Stimulated activated CD4-positive, alpha-beta T cell treated with anti-CD3 and anti-CD28 coated beads, Interleukin-2, amount 100 ng/mL, for 4 hours (primary cell): ENCODE measurements around the gene LHFPL6.

Source experiments
- DNase-seq: peaks from one replicate; pipeline ENCODE4 v3.0.0-alpha.2; 2020; ENCODE audit warnings: low read depth

The LHFPL6 gene

DNA sequence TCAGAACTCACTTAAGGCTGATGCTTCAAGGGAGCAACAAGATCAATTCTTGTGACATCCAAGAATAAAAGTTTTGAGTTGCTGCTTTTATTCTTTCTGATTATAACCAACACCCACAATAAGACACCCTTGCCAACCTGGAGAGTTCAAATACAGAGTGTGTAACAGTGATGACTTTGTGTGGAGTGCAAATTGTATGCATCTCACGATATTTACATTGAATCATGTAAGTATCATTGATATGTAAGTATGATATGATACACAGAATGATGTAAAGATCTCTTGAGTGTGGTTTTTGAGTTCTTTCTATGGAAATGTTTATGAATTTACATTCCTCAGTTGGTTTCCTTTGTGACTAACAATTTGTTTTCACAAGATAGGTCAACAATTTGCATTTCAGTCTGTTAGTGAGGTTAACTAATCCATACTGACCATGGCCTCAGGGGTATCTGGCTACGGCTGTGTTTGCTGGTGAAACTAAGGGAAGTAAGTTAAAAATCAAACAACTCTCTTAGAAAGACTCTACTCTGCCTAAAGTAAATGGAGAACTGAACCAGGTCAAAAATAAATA, 12.4 kb downstream of the LHFPL6 start:
- DNase-seq = no peak

DNA sequence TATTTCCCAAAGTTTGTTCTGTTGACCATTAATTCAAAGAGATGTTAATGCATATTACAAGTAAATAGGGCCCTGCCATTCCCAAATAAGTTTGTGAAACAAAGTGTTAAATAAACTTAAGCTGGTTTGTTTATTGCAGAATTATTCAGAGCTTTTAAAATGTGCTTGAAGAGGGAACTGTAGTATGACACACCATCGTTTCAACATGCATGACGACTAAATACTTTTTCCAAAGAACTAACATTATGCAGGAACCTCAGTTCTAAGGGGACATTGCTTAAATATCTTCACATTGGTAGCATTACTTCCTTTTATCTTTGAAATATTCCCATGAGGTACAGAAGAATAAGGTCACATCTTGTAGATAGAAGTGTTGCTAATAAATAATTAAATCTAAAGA, 14.6 kb downstream of the LHFPL6 start:
- no peak for DNase-seq

DNA sequence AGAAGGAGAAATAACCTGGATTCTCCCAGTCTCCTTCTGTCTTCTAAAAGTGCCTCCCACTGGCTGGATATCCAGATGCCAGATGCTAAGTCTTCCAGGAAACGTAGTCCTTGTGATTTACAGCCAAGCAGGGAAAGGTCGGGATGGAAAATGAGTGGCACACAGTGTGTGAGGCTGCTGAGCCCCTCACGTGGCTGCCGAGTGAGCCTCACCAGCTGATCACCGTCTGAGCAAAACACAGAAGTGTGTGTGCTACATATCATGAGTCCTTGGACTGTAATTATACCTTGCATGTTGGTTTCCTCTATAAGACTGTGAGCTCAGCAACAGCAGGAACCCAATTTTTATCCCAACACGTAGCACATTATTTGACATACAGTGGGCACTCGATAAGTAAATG, 15.1 kb downstream of the LHFPL6 start:
- DNase-seq = no peak

DNA sequence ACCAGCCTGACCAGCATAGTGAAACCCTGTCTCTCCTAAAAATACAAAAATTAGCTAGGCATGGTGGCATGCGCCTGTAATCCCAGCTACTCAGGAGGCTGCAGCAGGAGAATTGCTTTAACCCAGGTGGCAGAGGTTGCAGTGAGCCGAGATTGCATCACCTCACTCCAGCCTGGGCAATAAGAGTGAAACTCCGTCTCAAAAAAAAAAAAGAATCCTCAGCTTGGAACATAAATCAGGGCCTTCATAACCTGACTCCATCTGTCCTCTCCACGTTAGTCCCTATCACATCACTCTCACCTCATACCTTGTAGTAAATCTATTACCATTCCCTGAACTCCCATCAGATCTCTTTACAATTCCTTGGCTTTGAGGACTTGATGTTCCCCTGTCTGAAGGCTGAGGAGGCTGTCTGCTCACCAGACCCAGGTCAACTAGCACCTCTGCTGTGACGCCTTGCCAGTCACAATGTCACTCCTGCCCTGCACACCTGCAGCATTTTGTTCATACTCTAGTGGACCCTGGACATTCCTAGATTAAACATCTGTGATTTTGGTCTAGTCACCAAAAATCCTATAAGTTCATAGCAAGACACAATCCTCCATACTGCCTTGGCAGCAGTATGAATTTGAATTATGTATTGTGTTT, 15.9 kb downstream of the LHFPL6 start:
- DNase-seq = no peak

DNA sequence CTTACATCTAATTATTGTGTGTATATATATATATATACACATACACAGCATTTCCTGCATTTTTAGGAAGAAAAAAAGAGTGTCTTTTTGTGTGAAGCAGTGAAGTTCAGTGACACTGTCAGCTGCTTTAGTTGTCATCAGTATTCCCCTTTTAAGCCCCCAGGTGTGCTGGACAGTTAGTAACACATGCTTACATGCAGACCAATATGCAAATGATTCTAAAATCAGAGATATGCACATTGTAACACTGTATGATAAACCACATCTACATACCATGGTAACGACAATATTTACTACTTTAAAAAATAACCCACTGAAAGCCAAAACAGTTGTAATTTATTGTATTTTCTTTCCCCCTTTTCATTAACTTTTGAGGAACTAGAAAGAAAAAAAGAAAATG, 16.8 kb downstream of the LHFPL6 start:
- DNase-seq = no peak

DNA sequence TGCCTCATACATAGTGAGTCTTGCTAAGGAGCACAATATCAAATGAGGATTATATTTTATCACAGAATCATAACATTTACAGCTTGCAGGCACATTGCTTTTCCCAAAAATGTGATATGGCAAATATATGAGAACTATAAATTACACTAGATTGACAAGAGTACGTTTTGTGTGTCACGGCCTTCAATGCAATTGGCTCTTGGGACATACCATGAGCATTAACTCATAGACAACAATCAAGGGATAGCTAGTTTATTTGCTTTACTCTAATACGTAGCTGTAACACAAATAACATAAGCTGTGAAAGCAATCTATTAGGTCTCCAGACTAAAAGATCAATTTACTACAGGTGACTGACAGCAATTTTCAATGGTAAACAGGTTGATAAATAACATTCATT, 17.8 kb downstream of the LHFPL6 start:
- DNase-seq = no peak

DNA sequence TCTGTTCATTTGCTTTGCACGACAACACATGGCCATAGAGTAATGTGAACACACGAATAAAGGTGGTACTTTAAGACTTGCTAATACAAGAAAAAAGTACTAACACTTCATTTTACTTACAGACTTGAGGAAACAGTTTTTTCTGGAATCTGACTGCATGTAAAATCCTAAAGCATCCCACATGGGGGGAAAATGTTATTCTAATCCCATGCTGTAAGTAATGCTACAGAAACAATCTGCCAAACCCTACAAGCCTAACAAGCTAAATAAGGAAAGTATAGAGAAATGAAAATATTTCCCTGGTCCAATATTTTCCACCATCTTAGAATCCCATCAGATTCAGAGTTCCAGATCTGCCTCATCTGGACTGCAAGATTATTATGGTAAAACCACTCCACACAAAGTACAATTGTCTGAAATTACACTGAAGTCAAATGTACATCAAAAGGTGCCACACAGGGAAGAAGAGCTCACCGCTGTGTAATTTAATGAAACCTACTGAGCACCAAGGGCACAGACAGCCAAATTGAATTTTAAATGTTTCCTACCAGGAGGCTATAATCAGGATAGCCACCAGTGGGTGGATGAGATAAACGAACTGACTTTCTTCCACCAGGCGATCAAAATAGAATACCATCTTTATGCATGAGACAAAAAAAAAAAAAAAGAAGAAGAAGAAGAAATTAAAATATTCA, 22.0 kb downstream of the LHFPL6 start:
- no peak for DNase-seq

DNA sequence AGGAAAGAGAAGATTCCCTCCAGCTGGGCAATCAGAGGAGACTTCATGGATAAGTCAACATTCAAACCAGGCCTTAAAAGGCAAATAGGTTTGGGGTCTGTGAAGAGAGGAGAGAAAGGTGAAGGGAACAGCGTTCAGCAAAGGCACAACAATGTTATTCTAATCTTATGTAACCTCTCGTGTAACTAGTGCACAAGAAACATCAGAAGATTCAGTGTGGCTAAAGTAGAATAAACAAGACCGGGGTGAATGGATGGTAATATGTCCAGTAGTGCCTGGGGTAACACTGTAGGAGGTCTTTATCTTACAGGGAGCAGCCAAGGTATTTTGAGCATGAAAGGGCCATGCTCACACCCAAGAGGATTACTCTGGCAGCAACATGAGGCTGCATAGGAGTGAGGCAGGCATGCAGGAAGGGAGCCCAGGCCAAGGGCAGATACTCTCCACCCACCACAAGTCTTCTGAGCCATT, 24.1 kb downstream of the LHFPL6 start:
- DNase-seq = no peak

DNA sequence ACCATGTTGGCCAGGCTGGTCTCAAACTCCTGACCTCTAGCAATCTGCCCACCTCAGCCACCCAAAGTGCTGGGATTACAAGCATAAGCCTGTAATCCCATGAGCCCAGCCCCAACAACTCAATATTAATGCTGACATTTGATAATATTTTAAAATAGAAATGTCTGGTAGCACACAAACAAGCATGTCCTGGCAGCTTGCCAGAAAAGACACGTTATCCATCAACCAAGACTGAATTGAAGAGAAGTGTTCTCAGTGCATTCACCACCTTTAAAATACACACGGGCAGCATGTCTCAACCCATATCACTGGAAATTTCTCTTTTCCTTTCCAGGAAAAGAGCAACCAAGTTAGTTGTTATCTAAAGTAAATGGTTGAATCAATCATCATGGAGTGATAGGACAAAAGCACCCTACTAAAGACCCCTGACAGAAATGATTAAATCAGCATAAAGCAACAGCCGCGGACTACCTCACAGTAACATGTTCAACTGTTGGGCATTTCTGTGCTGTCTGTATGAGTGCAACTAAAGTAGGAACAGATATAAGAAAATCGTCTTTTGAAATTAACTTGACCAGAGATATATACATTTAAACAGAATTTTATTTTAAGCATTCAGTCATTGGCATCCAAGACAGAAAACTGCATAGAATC, 25.0 kb downstream of the LHFPL6 start:
- no peak for DNase-seq

DNA sequence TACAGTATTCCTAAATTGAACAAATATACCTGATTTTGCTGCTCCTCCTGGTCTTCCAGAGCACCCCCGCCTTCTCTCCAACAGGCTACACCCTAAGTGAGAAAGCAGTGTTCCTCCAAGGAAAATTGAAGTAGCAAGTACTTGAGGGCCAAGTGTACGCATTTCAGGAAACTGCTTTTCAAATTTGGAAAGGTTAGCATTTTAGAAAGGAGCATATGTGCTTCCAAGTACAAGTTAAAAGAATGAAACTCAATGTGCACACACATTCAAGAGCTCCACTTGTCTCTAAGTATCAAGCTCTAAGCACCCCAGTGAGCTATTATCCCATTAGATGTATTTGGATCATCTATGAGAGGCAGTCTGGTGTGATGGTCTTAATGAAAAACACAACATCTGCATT, 25.8 kb downstream of the LHFPL6 start:
- DNase-seq = no peak

DNA sequence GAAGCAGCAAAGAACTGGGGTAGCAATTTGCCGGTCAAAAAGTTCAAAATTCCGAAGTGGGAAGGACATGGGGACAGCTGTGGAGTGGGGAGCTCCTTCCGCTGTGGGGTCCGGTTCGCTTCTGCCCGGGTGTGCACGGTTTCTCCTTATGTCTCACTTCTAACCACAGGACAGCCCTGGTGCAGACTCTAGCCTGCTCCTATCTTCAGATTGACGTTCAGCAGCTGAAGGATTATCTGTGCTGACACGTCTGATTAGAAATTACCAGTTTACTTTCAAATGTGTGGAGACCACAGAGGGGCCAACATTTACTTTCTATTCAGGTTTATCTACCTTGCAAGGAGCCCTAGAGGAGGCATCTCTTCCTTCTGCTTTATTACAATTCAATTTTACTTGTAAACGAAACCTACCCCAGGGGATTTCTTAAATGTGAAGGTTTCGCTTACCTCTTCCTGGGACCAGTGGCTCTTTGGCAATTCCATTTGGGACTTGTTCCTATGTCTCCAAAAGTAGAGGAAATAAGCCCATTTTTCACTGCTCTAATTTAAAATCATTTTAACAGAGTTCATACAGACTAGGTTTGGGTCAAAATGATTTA, 27.3 kb downstream of the LHFPL6 start:
- DNase-seq = no peak

DNA sequence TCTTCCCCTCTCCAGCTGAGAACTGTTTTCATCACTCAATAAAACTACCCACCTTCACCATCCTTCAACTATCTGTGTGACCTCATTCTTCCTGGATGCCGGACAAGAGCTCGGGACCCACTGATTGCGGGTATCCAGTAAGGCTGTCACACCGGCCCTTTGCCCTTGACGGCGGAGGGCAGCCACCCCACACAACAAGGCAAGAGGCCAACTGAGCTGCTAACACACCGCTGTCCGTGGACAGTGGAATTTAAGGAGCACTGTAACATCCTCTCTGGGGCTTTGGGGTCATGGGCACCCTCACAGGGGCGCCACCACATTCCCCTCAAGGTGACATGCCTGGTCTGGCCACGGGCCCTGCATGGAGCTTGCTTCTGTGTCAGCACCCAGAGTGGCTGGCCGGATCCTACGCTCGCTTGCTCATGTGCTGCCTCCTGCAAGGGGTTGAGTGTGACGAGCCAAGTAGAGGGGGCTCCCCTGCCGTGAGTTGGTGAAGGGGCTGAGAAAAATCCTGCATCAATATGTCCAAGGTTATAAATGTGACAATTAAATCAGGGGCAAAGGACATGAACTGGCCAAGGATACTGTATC, 31.4 kb downstream of the LHFPL6 start:
- DNase-seq = no peak

DNA sequence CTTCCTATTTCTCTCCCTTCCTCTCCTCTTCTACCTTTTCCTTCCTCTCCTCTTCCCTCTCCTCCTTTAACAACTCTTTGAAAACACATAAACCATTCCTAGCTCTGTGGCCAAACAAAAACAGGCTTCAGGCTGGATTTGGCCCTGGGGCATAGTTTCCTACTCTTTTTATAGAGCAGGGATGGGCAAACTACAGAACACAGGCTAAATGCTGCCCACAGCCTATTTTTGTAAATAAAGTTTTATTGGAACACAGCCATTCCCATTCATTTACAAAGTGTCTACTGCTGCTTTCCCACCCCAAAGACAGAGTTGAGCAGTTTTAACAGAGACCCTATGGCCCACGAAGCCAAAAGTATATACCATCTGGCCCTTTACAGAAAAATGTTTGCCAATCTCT, 35.4 kb downstream of the LHFPL6 start:
- DNase-seq = no peak

DNA sequence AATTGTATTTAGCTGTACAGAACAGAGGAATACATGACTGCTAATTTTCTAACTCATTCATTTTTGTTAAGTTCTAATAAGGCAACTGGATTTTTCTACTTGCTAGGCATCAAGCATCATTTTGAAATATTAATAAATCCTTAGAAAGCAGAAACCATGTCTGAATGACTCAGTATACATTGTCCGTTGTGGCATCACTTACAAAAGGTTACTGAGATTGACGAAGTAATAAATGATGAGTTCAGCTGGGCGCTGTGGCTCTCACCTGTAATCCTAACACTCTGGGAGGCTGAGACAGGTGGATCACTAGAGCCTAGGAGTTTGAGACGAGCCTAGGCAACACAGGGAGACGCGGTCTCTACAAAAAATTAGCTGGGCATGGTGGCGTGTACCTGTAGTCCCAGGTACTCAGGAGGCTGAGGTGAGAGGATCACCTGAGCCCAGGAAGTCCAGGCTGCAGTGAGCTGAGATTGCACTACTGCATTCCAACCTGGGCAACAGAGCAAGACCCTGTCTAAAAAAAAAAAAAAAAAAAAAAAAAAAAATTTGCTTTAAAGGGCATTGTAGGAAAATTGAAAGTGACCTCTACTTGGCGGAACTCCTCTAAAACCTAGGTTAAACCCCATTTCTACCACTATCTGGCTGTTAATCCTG, 36.6 kb downstream of the LHFPL6 start:
- DNase-seq = no peak

DNA sequence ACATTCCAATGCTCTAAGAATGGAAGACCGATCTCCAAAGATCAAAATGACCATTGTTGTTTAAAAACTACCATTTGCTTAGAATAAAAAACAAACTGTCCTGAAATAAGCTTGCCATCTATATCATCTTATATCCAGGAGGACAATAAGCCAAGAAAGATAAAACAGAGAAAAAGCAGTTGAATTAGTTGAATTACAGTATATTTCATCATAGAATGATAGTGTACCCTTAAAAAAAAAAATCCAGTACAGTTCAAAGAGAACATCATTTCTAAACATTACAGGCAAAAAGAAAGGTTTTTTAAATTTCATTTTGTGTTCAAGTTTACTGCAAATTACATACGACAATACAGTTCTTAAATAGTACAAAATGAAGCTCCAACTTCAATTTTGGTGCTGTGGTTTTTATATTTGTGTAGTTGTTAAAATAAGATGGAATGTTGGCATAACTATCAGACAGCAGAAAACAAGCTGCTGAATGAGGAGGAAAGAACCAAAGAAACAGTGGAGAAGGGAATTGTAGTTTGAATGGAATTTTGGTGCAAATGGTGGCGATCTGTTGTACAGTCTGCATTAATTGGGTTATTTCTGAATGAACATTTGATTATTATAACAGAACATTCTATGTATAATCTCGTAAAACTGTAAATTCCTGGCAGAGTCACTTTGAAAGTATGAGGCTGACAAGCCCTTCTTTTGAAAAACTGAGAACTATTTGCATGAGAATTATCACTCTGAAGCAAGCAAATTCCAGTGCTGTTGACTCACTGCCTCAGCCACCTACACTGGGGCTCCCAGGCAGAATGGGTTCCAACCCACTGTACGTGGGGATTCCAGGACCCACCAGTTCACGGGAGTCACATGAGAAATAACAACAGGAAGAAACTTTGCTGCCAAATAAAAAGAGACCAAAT, 37.7 kb downstream of the LHFPL6 start:
- DNase-seq = no peak

DNA sequence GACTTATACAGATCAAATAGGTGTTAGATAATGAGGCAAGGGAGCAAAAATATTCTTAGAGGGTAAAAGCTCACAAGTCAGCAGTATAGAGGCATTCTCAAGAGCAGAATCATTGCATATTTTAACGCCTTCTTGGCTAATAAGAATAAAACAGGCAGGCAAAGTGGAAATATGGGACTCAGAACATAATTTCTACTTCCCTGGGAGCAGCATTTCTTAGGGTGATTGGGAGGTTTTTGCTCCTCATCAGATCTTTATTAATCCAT, 39.6 kb downstream of the LHFPL6 start:
- no peak for DNase-seq

DNA sequence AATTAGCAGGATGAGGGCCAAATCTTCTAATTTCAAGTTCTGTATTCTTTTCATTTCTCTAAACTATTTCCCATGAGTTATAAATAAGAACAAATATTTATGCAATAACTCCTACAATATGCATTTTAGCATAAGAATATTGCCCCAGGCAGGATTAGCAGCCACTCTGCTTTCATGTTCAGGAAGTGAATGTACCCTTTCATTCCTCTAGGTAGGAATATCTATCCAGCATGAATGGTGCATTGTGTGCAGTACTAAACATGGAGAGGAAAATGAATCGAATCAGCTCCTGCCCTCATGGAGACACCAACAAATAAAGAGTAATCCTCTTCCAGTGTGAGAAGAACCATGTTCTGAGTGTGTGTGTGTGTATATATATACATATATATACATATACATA, 41.0 kb downstream of the LHFPL6 start:
- no peak for DNase-seq

DNA sequence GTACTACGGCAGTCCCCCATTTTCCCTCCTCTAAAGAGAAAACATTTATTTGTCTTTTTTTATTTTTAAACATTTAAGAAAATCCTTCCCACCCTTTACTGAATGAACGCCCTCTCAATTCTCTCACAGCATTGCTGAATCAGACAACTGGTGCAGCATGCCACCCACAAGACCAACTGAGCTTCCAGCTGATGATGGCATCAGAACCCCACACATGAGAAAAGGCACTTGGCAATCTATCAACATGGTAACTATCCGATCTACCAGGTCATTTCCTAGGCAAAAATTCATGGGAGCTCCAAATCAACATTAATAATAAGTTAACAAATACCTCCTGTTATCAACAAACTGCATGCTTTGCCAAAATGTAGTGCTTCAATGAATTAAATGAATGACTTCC, 43.1 kb downstream of the LHFPL6 start:
- DNase-seq = no peak

DNA sequence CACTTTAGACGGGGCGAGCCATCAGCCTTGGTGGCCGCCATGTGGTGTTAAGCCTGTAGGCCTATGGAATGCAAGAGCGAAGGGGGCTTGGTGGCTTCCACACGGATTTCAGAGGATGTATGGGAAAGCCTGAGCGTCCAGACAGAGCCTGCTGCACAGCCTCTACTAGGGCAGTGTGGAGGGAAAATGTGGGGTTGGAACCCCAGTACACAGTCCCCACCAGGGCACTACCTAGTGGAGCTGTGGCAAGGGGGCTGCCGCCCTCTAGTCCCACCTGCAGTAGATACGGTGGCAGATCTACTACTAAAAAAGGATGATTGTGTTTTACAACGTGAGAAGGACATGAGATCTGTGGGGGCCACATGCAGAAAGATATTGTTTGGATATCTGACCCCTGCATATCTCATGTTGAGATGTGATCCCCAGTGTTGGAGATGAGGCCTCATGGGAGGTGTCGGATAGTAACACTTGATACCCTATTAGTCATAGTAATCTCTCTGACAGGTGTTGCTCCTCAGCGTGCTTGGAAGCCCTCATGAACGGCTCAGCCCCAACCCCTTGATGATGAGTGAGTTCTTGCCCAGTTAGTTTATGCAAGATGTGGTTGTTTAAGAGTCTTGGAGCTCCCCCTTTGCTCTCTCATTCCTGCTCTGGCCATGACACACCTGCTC, 45.6 kb downstream of the LHFPL6 start:
- DNase-seq = no peak

DNA sequence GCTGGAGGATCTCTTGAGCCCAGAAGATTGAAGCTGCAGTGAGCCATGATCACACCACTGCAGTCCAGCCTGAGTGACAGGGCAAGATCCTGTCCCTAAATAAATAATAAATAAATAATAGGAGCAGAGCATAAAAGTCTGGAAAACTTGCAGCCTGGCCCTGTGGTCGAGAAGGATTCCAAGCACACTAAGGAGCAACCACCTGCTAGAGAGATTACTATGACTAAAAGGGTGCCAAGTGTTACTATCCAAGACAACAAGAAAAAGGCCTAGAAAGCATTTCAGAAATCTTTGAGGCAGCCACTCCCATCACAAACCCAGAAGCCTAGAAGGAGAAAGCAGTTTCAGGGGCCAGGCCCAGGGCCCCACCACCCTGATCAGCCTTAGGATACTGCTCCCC, 46.1 kb downstream of the LHFPL6 start:
- no peak for DNase-seq
